NCI-H146 (cell line): ENCODE data around the gene WDR83.

Experiments
- DNase-seq: peaks from one replicate; lab custom pipeline; 2025; lab: John Stamatoyannopoulos, UW

The WDR83 gene

DNA sequence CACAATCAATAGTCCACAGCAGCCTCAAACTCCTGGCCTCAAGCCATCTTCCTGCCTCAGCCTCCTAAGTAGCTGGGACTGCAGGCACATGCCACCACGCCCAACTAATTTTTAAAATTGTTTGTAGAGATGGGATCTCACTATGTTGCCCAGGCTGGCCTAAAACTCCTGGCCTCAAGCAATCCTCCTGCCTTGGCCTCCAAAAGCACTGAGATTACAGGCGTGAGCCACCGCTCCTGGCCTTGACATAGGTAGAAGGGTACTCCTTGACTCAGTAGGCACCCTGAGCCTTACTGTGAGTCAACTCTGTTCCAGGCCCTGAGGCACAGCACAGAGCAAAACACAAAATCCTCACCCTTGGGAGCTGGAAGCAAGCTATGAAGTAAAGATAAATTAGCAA, 49.3 kb downstream of the WDR83 start:
- DNase-seq, result no peak

DNA sequence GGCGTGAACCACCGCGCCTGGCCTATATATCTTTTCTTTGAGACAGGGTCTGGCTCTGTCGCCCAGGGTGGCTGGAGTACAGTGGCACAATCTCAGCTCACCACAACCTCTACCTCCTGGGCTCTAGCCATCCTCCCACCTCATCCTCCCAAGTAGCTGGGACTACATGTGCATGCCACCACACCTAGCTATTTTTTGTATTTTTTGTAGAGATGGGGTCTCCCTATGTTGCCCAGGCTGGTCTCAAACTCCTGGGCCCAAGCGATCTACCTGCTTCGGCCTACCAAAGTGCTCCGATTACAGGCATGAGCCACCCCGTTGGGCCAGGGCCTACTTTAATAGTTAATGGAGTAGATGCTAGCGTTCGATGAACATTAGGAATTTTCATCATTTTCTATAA, 53.7 kb downstream of the WDR83 start:
- DNase-seq, result no peak

DNA sequence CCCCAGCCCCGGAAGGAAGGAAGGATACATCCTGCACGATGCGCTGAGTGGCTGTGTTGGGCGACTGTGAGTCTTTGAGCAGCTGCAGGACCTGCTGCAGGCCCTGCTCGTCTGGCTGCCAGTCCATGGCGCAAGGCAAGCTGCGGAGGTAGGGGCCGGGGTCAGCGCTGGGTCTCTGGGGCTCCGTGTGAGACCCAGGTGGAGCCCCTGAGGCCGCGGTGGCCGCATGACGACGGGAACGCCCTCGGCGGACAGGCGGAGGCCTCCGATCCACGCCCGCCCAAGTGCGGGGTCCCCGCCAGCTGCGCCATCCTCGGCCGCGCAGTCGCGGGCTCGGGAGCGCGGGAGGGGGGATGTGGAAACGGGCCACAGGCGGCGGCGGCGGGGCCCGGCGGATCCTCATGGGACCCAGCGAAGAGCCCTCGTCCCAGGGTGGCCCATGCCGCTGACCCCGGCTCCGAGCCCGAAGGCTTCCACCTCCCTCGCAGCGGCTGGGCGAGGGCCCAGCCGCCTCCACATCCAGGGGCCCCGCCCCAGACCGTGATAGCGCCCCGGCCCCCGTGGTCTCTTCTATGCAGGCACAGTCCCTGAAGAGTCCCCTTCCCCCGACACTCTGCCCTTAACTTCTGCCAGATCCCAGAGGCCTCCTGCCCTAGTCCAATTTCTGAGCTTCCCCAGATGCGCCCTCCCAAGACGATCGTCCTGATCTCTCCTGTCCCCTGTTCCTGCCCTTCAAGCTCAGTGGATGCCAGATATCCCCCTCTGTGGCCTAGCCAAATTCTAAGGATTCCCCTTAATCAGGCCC, 54.4 kb downstream of the WDR83 start:
- DNase-seq, result no peak

DNA sequence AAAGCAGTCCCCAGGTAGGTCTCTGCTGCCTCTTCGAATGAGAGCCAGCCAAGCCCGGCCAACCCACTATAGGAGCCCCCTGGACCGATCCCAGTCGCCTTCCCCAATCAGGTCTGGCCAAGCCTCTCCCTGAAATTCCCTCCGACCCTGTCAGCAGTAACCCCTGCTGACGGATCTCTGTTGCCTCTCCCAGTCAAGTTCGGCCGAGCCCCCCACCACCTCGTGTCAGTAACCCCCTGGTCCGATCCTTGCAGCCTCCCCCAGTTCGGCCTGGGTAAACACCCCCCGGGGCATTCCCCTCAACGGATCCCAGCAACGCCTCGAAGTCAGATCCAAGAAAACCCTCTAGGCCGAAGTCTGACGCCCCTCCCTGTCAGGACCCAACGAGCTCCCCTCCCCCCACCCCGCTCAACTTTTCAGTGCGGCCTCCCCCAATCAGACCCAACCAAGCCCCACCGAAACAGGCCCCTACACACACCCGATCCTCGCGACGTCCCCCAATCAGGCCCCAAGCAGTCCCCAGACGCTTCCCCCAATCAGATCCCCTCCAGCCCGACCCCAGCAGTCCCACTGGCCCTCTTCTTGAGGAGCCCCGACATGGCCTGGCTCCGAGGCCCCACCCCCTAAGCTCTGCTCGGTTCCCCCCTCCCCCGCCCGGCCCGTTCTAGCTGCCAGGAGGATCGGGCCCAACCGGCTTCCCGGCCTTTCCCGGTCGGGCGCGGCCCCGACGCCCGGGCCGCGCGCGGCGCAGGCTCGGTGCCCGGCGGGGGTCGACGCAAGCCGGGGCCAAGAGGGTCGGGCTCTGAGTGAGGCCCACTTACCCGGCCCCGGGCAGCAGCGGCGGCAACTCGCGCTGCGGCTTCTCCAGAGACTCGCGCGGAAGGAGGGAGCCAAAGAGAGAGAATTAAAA, 55.3 kb downstream of the WDR83 start:
- DNase-seq, result peak; percentile 66

DNA sequence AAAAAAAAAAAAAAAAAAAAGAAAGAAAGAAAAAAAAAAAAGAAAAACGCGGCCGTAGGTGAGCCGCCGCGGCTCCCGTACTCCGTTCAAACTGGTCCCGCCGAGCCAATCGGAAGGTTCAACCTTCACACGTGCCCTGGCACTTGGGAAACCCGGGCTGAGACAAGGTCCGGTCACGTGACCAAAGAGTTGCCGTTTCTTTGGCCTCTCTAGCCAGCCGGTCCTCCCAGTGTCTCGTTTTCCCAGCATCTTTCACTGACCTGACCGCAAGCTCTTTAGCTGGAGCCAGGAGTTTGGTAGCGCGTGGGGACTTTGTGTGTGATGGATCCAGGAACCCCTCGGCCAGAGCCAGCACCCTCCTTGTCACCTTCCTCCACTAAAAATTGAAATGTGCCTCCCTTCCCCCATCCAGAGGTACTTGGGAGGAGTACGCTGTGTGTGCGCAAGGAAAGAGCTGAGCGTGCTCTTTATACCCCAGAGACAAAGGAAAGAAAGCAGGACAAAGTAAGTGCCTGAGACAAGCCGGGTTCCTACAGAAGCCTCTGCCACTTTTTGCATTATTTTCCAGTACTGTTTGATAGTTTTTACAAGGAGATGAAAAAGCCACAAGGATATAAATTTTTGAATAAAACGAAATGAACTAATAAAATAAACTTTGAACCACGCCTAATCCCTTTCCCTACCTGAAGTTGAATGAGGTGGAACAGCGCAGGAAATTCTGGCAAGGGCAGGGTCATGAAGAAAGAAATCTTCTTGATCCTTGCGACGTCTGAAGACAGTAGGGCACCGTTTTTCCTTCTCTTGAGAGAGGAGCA, 56.2 kb downstream of the WDR83 start:
- DNase-seq, result peak; percentile 100

DNA sequence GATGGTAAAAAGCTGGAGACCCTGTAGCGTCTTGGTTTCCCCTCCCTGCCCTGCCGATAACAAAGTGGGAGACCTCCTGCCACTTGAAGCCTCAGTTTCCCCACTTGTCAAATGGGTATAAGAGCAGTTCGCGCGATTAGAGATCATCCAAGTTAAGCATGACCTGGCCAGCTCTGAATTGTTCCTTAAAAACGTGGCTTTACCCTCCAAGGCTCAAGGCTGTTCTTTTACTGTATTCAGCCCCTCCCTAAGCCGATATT, 56.7 kb downstream of the WDR83 start:
- no peak for DNase-seq

DNA sequence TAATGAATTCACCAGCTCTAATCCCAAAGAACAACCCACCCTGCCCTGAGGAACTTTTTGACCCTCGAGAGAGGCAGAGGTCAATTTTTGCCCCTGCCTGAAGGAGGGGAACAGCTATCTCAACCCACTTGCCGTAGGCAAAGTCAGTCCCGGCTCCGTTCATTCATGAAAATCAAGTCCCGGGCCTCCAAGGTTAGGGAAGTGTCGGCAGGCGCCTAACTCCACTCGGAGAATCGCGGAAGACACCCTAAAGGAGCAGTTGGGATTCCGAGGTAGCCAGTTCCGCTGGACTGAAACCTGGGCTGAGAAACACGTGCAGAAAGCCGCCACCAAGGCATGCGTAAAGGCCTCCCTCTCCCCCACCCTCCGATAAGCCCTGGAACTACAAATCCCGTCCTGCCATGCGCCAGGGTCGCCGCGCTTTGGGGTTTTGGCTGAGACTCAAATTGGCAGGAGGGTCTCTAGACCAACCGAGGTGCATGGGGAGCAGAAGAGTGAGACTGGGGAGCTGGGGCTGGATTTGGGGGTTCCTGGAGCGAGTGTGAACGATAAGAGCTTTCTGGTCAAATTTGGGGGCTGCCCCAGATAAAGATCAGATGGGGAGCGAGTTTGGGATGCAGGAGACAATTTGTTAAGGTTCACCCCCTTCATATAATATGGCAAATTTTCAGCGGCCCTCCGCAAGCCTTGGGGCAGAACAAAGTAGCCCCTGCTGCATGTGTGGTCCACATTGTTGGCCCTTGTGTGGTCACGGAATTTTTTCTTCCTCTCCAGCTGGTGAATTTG, 57.2 kb downstream of the WDR83 start, which contains the start of gene TNPO2:
Gene TNPO2 (minus strand): TSS at position 292 of the 786 bp plus-strand sequence. CDS start 2,955 bp downstream, outside the sequence.
- peak; percentile 89 for DNase-seq
